Smooth muscle cell (in vitro differentiated cells): ENCODE data around the gene RTF1. TPM values are rescaled to one million over a fixed set of nuclear protein-coding genes. Genes with fewer than 3 reads are reported as not detected.

Experiments
- DNase-seq: peaks from one replicate; lab custom pipeline; 2025; ENCODE audit not compliant: unreplicated experiment; lab: John Stamatoyannopoulos, UW
- H2AFZ ChIP-seq: fragments of 200-600 bp; sonication (generic); 2 replicates; pipeline ENCODE4 v1.6.0; 2016; ENCODE audit warnings: antibody characterized with exemption, low read depth, mild to moderate bottlenecking
- H3F3A ChIP-seq: fragments of 200-600 bp; sonication (generic); 2 replicates; pipeline ENCODE4 v1.6.0; 2017; ENCODE audit warnings: antibody characterized with exemption, low read depth
- H3K27ac ChIP-seq: fragments of 200-600 bp; sonication (generic); 2 replicates; pipeline ENCODE4 v1.5.1; 2016; ENCODE audit warnings: low read depth, mild to moderate bottlenecking
- H3K27me3 ChIP-seq: fragments of 200-600 bp; sonication (generic); 2 replicates; pipeline ENCODE4 v1.6.1; 2016; ENCODE audit warnings: low read depth, mild to moderate bottlenecking
- H3K36me3 ChIP-seq: fragments of 200-600 bp; sonication (generic); 2 replicates; pipeline ENCODE4 v1.5.1; 2016; ENCODE audit warnings: low read depth
- H3K4me1 ChIP-seq: fragments of 200-600 bp; sonication (generic); 2 replicates; pipeline ENCODE4 v1.5.1; 2016; ENCODE audit warnings: low read depth
- H3K4me2 ChIP-seq: fragments of 200-600 bp; sonication (generic); 2 replicates; pipeline ENCODE4 v1.6.0; 2016; ENCODE audit warnings: mild to moderate bottlenecking
- H3K4me3 ChIP-seq: fragments of 200-600 bp; sonication (generic); 2 replicates; pipeline ENCODE4 v1.5.1; 2016; ENCODE audit warnings: mild to moderate bottlenecking
- H3K79me2 ChIP-seq: fragments of 200-600 bp; sonication (generic); 2 replicates; pipeline ENCODE4 v1.6.0; 2016; ENCODE audit warnings: low read depth, mild to moderate bottlenecking
- H3K9ac ChIP-seq: fragments of 200-600 bp; sonication (generic); 2 replicates; pipeline ENCODE4 v1.6.0; 2016; ENCODE audit warnings: low read depth
- H3K9me3 ChIP-seq: fragments of 200-600 bp; sonication (generic); replicated peaks from 2 replicates; pipeline ENCODE4 v1.5.1; 2016; ENCODE audit warnings: low read depth
- H4K20me1 ChIP-seq: fragments of 200-600 bp; sonication (generic); 2 replicates; pipeline ENCODE4 v1.6.0; 2016; ENCODE audit warnings: low read depth
- CTCF ChIP-seq: fragments of 200-600 bp; sonication (generic); IDR thresholded peaks from 2 replicates; pipeline ENCODE4 v1.5.1; 2017; ENCODE audit warnings: borderline replicate concordance, mild to moderate bottlenecking, antibody characterized with exemption; ENCODE audit not compliant: insufficient read depth, poor library complexity, severe bottlenecking
- WGBS: methylation state at CpG from one replicate; pipeline ENCODE4 v1.1.7; 2016; ENCODE audit warnings: low lambda C conversion rate; 5-methylcytosine and 5-hydroxymethylcytosine counted together
- polyA plus RNA-seq: library from polyadenylated mRNA; unstranded; fragments of >200 nt; fragmentation: Nextera tagmentation; extraction: Ambion mirVana; gene quantifications from 2 replicates; pipeline ENCODE4 v1.2.1, GENCODE V29; 2016
- total RNA-seq: library from RNA; depleted of rRNA; stranded (reverse); fragments of >200 nt; gene quantifications from 2 replicates; pipeline ENCODE4 v1.2.3, GENCODE V29; 2014

Gene RTF1
- total and polyA plus RNA-seq, 2 experiments from 2014 or later: 25.7 to 68.1 TPM

DNA sequence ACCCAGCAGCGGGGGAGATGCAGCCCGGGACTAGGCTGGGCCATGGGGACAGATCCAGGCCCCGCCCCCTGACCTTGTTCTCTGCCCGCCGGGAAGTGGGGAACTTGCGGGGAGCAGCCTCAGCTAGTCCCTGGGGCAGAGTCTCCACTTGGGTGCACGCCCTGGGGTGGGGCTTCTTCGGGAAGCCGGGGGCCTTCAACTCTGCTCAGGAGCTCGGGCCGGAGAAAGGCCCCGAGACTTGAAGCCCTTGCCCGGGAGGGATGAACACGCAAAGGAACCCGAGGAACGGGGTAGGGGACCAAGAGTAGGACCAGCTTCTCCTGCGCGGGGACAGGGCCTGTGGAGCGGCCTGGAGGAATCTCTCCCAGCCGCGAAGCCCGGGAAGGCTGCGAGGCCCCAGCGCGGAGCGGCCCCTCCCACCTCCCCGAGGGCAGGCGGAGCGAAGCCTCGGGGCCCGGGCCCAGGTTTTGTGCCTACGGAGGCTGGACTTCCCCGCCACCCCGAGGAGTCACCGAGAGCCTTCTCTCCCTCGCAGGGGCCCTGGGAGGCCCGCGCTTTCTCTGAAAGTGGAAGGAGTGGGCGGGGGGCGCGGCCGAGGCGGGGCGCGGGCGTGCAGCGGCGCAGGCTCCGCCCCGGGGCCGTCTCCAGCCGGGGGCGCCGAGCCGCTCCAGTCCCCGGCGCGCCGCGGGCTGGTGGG is 76.5 kb downstream of the RTF1 start, which contains the start of gene ITPKA:
ITPKA (plus strand) TSS at position 670 of the 697 bp plus-strand sequence. CDS start 54 bp downstream, outside the sequence.
- peak; percentile 82 for DNase-seq
- H3K27me3 ChIP-seq: peaks cover 44% of the 10 kb centered on the region
- no peaks in the 10 kb centered on the region for H3K9me3 ChIP-seq
- H3K4me2 ChIP-seq: peak within 1 kb of the TSS; percentile 91
- peaks cover 22% of the 10 kb centered on the region for H3K4me1 ChIP-seq
- H3K36me3 ChIP-seq: no peaks in the 10 kb centered on the region
- peak within 1 kb of the TSS; percentile 73 for H3K27ac ChIP-seq
- H3F3A ChIP-seq: peaks cover 13% of the 10 kb centered on the region
- TF ChIP-seq CTCF: no peak
- H3K79me2 ChIP-seq: no peaks in the 10 kb centered on the region
- H3K4me3 ChIP-seq: peak within 1 kb of the TSS; percentile 56
- 1% methylated on average over 25 of the region's 60 CpGs for WGBS
- H2AFZ ChIP-seq: peak within 1 kb of the TSS; percentile 78
- no peaks in the 10 kb centered on the region for H4K20me1 ChIP-seq
- H3K9ac ChIP-seq: peak within 1 kb of the TSS; percentile 25

GRCh38 chr15:41493902-41494189 is 77.0 kb downstream of the RTF1 start:
- H3K9me3 ChIP-seq: no peaks in the 10 kb centered on the region
- peaks cover 22% of the 10 kb centered on the region for H3K4me1 ChIP-seq
- H3K27me3 ChIP-seq: peaks cover 49% of the 10 kb centered on the region
- peak overlapping the region; percentile 91 for H3K4me2 ChIP-seq
- no peak overlapping the region for H3K27ac ChIP-seq
- H3K9ac ChIP-seq: no peak overlapping the region
- H2AFZ ChIP-seq: no peak overlapping the region
- DNase-seq: no peak
- H3K36me3 ChIP-seq: no peaks in the 10 kb centered on the region
- no peaks in the 10 kb centered on the region for H4K20me1 ChIP-seq
- H3K4me3 ChIP-seq: peak overlapping the region; percentile 56
- WGBS: 2% methylated on average over 18 of the region's 41 CpGs
- H3F3A ChIP-seq: peaks cover 13% of the 10 kb centered on the region
- H3K79me2 ChIP-seq: no peaks in the 10 kb centered on the region
- TF ChIP-seq CTCF: no peak

DNA sequence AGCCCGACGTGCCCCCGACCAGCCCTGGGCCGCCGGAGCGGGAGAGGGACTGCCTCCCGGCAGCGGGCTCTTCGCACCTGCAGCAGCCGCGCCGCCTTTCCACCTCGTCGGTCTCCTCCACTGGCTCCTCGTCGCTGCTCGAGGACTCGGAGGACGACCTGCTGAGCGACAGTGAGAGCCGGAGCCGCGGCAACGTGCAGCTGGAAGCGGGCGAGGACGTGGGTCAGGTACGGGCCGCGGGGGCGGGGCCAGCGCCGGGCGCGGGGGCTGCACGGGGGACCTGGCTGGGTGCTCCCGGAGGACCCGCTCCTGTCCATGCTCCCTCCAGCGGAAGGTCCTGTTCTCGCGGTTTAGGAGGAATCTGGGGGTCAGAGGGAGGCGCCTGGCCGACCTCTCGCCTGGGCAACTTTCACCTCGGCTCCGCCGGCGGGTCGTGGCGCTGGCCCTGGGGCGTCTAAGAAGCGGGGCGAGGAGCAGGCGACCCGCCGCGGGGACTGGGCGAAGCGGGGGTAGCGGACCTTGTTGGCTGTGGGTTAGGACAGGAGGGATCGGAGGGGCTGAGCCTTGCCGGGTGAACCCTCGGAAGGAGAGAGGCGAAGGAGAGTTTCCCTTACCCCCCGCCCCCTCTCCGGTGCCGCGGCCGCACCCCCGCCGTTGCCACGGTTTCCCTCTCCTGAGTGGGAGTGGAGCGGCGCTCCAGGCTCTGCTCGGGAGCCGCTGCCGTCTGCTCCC is 77.5 kb downstream of the RTF1 start:
- Histone ChIP-seq H3K4me3 (peak overlapping the region; percentile 56), H3K9me3 (no peaks in the 10 kb centered on the region), H4K20me1 (no peaks in the 10 kb centered on the region), H3K36me3 (no peaks in the 10 kb centered on the region), H3K27me3 (peaks cover 55% of the 10 kb centered on the region), H3K27ac (no peak overlapping the region), H3F3A (peaks cover 13% of the 10 kb centered on the region), H3K9ac (no peak overlapping the region), H3K79me2 (no peaks in the 10 kb centered on the region), H2AFZ (no peak overlapping the region), H3K4me1 (peaks cover 22% of the 10 kb centered on the region), H3K4me2 (peak overlapping the region; percentile 91)
- DNase-seq: no peak
- WGBS: 4% methylated on average over 57 of the region's 77 CpGs
- no peak for TF ChIP-seq CTCF
